ENCODE measurements around the gene ADAP1.
"Not testable (repeated sequence)": the region's sequence is repeated elsewhere in the genome, so short reads cannot be mapped to it uniquely, and the experiment has no call there.

ADAP1 gene

GRCh38 chr7:938546-939185 is 15.8 kb downstream of the ADAP1 start:
- DNase-seq (ENCODE audit: low spot score), result no peak

GRCh38 chr7:937856-938484 is 16.5 kb downstream of the ADAP1 start:
- DNase-seq (ENCODE audit: low spot score), result no peak

GRCh38 chr7:936386-937054 is 18.0 kb downstream of the ADAP1 start:
- peak; percentile 73 for DNase-seq (ENCODE audit: low spot score)

- no peak for DNase-seq (ENCODE audit: low spot score)
These were observed 18.6 kb downstream of the ADAP1 start for GRCh38 chr7:935874-936385.

- no peak for DNase-seq (ENCODE audit: low spot score)
These were observed 19.2 kb downstream of the ADAP1 start for GRCh38 chr7:935164-935873.

GRCh38 chr7:934469-935163 is 19.9 kb downstream of the ADAP1 start:
- no peak for DNase-seq (ENCODE audit: low spot score)

- no peak for DNase-seq (ENCODE audit: low spot score)
These were observed 21.9 kb downstream of the ADAP1 start for GRCh38 chr7:932651-932975.

GRCh38 chr7:931871-932650 is 22.4 kb downstream of the ADAP1 start:
- DNase-seq (ENCODE audit: low spot score), result no peak

- no peak for DNase-seq (ENCODE audit: low spot score)
These were observed 23.3 kb downstream of the ADAP1 start for GRCh38 chr7:930975-931758.

- no peak for DNase-seq (ENCODE audit: low spot score)
These were observed 25.2 kb downstream of the ADAP1 start for GRCh38 chr7:929311-929711.

GRCh38 chr7:927031-927671 is 27.3 kb downstream of the ADAP1 start:
- DNase-seq (ENCODE audit: low spot score), result no peak

- DNase-seq (ENCODE audit: low spot score), result no peak
These were observed 28.1 kb downstream of the ADAP1 start for GRCh38 chr7:926061-927030.

GRCh38 chr7:925601-926000 is 28.9 kb downstream of the ADAP1 start:
- no peak for DNase-seq (ENCODE audit: low spot score)

GRCh38 chr7:924541-925231 is 29.8 kb downstream of the ADAP1 start:
- peak; percentile 70 for DNase-seq (ENCODE audit: low spot score)

- DNase-seq (ENCODE audit: low spot score), result not testable (repeated sequence)
These were observed 30.4 kb downstream of the ADAP1 start for GRCh38 chr7:924042-924441.

- peak; percentile 97 for DNase-seq (ENCODE audit: low spot score)
These were observed 31.1 kb downstream of the ADAP1 start for GRCh38 chr7:923108-924041.

Measured in activated CD4-positive, alpha-beta T cell treated with anti-CD3 and anti-CD28 coated beads, Interleukin-2, Interleukin-4, amounts not matched to agents 100 ng/mL and 50 ng/mL, durations not matched to agents 16 hours and 8 hours (primary cell).